Bronchial epithelial cell (primary cell): ENCODE measurements around the gene IL22. TPM values are rescaled to one million over a fixed set of nuclear protein-coding genes. Genes with fewer than 3 reads are reported as not detected.

Source experiments
- DNase-seq: peaks from one replicate; pipeline ENCODE4 v3.0.0-alpha.2; 2010; ENCODE audit warnings: low read depth
- FAIRE-seq: peaks from 2 replicates; lab custom pipeline; 2011; peaks lifted over from hg19 to GRCh38; lab: Jason Lieb, UNC
- H3K27me3 ChIP-seq: 2 replicates; pipeline ENCODE4 v1.5.1; 2011; ENCODE audit warnings: low read length; ENCODE audit not compliant: control insufficient read depth, insufficient read depth
- H3K36me3 ChIP-seq: 2 replicates; pipeline ENCODE4 v1.5.1; 2011; ENCODE audit warnings: low read length; ENCODE audit not compliant: control insufficient read depth, insufficient read depth
- H3K4me3 ChIP-seq: 2 replicates; pipeline ENCODE4 v1.5.1; 2011; ENCODE audit warnings: mild to moderate bottlenecking, low read depth, low read length, control low read depth
- CTCF ChIP-seq: IDR thresholded peaks from 2 replicates; pipeline ENCODE4 v1.5.1; 2011; ENCODE audit warnings: mild to moderate bottlenecking, moderate library complexity, low read length, control low read depth, inconsistent platforms; ENCODE audit not compliant: insufficient read depth, severe bottlenecking
- total RNA-seq: library from RNA; depleted of rRNA; stranded (reverse); fragments of >200 nt; gene quantifications from 2 replicates; pipeline ENCODE4 v1.2.1, GENCODE V29; 2014

The IL22 gene
- total RNA-seq, 1 donor from 2014 or later: not detected

DNA sequence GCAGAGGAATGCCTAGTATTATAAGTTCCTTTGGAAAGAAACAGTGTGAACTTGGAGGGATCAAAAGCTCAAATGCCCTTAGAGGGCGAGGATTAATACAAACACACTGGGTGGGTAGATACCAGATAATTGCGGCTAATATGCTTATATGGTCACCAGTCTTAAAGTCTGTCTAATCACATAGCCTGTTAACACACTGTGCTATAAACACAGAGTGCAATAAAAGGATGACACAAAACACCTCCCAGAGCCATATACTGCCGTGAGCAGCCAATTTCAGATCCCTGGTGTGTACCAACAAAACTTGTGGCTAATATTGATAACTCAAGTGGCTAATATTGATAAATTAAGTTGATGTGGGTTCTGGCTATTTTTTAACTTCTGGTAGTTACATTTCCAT lies 26.0 kb downstream of the IL22 start:
- no peaks in the 10 kb centered on the region for H3K27me3 ChIP-seq
- DNase-seq: no peak
- no peak overlapping the region for H3K4me3 ChIP-seq
- H3K36me3 ChIP-seq: no peaks in the 10 kb centered on the region
- no peak for FAIRE-seq
- no peak for TF ChIP-seq CTCF

- no peaks in the 10 kb centered on the region for H3K27me3 ChIP-seq
- H3K36me3 ChIP-seq: no peaks in the 10 kb centered on the region
- TF ChIP-seq CTCF: no peak
- H3K4me3 ChIP-seq: no peak within 1 kb of the TSS
- FAIRE-seq (no peak), DNase-seq (no peak)
Observed at GRCh38 chr12:68225576-68226476, 27.6 kb downstream of the IL22 start, which contains the start of gene IL26. Gene IL26 (minus strand): TSS chr12:68225810. CDS start chr12:68225756, 54 bp downstream.

GRCh38 chr12:68224613-68225285 lies 28.7 kb downstream of the IL22 start:
- TF ChIP-seq CTCF: no peak
- no peak for FAIRE-seq
- H3K36me3 ChIP-seq: no peaks in the 10 kb centered on the region
- no peak overlapping the region for H3K4me3 ChIP-seq
- DNase-seq: peak; percentile 87
- no peaks in the 10 kb centered on the region for H3K27me3 ChIP-seq

- FAIRE-seq (peak; percentile 93), DNase-seq (peak; percentile 80)
- TF ChIP-seq CTCF: peak; percentile 90
- Histone ChIP-seq H3K4me3 (no peak overlapping the region), H3K36me3 (no peaks in the 10 kb centered on the region), H3K27me3 (no peaks in the 10 kb centered on the region)
Observed at GRCh38 chr12:68223067-68223747, 30.2 kb downstream of the IL22 start.

- peak; percentile 33 for DNase-seq
- H3K36me3 ChIP-seq: no peaks in the 10 kb centered on the region
- H3K27me3 ChIP-seq: no peaks in the 10 kb centered on the region
- TF ChIP-seq CTCF: no peak
- no peak overlapping the region for H3K4me3 ChIP-seq
- no peak for FAIRE-seq
Observed at GRCh38 chr12:68222326-68222725, 31.1 kb downstream of the IL22 start.
